HG03342 (cell line): ENCODE results near the gene NUBP2.

Source experiments
- ATAC-seq: cut with Tn5 transposase; IDR thresholded peaks from one replicate; pipeline ENCODE4 v1.9.1; 2021; ENCODE audit warnings: mild to moderate bottlenecking, moderate library complexity; ENCODE audit not compliant: unreplicated experiment

The NUBP2 gene

DNA sequence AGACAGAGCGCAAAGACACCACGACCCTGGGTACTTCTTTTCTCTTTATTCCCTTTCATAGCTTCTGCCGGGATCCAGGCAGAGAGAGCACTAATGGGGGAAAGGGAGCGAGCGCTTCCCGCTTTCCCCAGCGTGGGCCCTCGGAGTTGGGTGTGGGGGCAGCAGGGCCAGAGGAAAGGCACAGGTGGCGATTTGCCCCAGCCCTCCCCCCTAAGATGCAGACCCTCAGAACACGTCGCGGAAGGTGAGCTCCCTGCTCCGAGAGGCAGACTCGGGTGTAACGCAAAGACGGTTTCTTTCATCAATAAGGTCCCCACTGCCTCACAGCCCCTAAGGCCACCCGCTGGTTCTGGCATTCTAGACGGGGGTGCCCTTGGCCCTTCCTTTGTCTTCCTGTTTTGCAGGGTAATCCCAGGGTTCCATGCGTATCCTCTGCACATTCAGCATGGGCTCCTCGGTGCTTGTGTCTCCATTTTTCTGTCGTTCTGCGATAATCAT is 10.8 kb upstream of the NUBP2 start:
- ATAC-seq: no peak

DNA sequence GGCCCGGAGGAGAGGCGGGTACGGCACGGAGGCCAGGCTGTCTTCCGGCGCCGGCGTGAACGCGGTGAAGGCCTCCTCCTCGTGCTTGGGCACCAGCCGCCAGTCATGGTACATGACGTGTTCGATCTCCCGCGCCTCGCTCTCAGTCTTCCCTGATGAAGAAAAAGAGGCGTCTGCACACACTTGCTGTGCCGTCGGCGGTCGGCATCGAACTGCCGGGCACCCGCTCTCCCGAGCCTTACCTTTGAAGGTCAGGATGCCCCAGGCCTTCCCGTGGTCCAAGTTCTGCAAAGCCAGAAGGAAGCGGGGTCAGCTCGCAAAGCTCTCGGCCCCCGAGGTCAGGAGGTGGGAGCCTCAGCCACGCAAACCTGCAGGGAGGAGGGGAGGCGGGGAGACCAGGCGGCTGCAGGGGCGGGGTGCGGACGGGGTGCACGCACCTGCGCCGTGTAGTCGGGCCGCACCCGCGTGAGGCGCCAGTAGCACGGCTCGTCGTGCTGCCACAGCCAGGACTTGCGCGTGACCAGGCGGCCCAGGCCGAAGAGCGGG is 10.3 kb upstream of the NUBP2 start, which contains the start of gene EME2:
EME2 (plus strand) TSS at position 449 of the 546 bp plus-strand sequence. CDS start 418 bp downstream, outside the sequence.
- no peak for ATAC-seq

DNA sequence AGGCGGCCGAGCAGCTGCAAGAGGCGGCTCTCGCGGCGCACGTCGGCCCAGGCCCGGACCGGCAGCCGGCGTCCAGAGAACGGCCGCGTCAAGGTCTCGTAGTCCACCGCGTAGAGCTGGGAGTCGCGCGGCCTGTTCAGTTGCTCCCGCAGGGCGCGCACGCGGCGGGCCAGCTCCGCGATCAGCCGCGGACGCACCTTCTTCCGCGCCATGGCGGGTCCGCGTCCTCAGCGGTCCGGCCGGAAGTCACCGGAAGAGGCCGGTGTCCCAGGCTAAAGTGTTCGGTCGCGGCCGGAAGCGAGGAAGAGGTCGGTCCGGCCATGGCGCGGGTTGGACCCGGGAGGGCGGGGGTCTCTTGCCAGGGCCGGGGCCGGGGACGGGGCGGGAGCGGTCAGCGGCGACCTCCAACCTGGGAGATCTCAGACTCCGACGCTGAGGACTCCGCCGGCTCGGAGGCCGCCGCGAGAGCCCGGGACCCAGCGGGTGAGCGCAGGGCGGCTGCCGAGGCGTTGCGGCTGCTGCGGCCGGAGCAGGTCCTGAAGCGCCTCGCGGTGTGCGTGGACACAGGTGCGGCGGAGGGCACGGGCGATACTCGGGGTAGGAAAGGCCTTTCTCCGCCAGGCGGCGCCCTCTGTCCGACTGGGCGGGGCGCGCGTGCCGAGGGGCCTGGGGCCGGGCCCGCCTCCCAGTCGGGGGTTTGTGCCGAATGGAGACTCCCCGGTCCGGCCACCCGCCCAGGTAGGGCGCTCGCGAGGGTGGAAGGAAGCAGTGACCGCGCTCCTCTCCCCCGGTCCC is 9.7 kb upstream of the NUBP2 start, which contains the start of gene MRPS34:
MRPS34 (minus strand) TSS at position 227 of the 795 bp plus-strand sequence; CDS start at position 212, 15 bp downstream.
- ATAC-seq: peak; percentile 51

DNA sequence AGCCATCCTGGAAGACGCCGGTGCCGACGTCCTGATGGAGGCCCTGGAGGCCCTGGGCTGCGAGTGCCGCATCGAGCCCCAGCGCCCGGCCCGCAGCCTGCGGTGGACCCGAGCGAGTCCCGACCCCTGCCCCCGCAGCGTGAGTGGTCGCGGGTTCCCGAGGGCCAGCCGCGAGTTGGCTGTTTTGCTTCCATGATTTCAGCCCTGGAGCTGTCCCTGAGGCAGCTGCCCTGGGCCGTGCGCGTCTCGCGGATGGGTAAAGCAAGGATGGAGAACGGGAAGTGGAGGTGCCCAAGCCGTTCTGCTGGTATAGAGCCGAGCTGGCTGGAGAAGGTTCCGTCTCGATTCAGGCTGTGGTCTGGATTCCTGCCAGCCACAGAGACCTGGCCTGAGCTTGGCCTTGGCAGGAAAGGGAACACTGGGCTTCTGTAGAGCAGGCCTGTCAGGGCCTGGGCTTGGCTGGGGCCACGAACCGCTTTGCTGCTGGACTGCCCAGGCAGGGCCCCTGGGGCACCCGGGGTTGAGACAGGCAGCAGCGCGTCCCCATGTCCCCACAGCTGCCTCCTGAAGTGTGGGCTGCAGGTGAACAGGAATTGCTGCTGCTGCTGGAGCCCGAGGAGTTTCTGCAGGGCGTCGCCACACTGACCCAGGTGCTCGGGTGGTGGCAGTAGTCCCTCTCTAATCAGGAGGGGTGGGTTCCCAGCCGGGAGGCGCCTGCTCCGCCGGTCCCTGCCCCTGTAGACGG is 8.9 kb upstream of the NUBP2 start:
- ATAC-seq: no peak

DNA sequence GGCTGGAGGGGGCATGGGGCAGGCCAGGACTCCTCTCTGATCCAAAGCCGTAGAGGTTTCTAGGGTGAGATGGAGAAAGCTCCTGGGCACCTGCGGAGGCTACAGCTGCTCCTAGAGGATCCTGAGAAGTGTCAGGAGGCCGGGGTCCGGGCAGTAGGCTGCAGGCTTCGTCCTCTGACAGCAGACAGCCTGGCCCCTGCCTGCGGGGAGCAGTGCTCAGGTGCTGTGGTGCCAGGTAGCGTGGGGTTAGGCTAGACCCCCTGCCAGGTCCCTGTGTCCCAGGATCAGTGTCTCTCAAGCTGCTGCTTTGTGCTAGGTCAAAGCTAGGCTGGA is 8.3 kb upstream of the NUBP2 start:
- no peak for ATAC-seq

DNA sequence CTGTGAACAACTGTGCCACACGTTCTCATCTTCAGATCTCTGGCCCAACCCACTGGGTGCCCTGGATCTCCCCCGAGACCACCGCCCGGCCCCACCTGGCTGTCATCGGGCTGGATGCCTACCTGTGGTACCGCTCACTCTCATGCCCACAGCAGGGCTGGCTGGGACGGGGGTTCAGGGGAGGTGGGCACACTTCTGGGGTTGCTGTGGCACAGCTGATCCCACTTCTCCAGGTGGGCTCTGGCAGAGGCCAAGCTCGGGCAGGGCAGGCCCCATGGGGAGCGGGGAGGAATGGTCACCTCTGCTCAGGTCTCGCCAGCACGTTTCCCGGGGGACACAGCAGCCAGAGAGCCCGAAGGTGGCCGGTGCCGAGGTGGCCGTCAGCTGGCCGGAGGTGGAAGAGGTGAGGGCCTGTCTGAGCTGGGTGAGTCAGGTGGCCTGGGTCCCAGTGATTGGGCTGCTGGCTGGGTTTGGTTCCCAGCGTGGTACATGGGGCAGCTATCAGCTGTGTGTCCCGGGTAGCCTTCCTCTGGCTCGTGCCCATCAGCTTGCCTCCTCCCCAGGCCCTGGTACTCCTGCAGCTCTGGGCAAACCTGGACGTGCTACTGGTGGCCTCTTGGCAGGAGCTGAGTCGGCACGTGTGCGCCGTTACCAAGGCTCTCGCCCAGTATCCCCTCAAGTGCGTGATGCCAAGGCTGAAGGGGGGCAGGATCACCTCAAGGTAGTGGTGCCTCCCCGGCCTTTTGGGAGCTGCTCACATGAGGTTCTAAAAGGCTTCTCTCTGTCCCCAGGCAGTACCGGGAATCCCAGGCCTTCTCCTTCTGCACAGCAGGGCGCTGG is 7.5 kb upstream of the NUBP2 start:
- no peak for ATAC-seq

DNA sequence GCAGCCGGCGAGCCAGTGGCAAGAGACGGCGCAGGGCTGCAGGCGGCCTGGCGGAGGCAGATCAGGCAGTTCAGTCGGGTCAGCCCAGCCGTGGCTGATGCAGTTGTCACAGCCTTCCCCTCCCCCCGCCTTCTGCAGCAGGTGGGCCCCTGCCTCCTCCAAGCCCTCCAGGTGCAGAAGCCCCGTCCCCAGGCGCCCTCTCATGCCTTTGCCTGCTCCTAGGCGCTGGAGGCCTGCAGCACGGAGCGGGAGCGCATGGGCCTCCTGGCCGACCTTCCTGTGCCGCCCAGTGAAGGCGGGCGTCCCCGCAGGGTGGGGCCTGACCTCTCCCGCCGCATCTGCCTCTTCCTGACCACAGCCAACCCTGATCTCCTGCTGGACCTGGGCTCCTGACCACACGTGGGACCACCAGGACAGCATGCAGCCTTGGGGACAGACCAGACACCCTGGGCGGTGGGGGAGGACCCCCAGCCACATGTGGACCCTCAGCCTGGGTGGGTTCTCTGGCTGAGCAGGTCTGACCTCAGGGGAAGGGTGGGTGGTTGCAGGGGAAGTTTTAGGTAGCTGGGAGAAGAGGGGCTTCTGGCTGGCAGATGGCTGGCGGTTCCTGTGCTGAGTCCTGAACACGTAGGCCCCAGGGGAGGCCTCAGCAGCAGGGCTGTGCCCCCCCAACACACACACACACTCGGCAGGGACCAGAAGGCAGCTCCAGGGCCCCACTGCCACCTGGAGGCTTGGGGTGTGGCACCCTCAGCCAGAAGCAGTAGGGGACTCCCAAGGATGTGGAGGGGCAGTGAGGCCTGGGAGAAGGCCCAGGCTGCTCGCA is 6.7 kb upstream of the NUBP2 start:
- ATAC-seq: no peak

DNA sequence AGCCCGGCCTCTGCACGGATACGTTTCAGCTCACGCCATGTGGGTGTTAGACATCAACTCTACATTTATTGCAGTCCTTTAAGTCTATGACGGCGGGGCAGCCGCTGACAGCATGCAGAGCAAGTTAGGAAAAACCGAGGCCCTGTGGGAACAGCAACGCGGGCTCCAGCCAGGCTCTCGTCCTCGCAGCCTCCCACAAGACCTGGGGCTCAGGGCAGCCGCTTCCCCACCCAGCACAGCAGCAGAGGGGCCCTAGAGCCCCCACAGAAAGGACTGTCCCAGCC is 6.1 kb upstream of the NUBP2 start:
- ATAC-seq: no peak

DNA sequence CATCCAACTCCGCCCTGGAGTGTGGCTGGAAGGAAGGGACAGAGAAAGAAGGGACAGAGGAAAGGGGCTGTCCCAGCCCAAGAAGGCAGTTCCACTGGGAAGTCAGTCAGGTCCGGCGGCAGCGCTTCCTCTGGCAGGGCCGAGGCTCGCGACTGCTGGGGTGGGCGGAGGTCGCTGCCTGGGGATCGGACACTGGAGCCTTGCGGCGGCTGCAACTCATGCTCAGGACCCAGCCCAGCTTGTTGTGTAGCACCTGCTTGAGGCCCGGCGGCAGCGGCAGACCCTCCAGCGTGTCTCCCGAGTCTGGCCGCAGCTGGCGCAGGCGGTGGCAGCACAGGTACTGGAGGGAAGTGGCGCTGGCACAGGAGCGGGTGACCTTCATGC is 5.8 kb upstream of the NUBP2 start:
- ATAC-seq: no peak

DNA sequence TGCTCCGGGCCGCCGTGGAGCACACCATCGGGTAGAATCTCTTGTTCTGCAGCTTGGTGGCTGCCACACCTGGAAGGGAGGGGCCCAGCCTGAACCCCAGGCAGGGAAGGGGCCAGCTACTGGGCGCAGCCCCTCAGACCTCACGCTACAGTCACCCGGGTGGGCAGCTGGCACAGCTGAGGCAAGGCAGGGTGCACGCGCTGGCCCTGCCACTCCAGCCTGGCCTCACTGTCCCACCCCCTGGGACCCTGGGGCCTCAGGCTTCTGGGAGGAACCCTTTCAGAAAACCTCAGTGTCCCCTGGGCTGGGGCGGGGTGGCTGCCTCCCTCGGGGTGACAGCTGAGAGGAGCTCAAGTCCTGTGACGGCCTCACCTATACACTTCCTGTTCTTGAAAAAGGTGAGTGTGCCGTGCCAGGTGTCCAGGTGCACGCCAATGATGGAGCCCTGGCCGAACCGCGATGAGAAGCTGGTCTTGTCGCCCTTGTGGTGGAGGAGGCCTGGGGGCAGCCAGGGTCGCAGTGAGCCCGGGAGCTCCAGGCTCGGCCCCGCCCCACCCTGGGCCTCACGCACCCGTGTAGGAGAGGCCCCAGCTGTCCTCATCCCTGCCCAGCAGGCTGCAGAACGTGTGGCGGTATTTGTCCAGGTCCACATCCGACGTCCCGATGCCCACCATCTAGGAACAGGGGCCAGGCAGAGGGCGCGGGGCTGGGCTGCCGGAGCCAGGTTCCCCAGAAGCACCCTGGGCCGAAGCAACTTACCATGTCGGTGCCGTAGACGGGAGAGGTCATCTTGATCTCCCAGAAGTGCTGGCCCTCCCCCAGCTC is 5.2 kb upstream of the NUBP2 start:
- no peak for ATAC-seq

DNA sequence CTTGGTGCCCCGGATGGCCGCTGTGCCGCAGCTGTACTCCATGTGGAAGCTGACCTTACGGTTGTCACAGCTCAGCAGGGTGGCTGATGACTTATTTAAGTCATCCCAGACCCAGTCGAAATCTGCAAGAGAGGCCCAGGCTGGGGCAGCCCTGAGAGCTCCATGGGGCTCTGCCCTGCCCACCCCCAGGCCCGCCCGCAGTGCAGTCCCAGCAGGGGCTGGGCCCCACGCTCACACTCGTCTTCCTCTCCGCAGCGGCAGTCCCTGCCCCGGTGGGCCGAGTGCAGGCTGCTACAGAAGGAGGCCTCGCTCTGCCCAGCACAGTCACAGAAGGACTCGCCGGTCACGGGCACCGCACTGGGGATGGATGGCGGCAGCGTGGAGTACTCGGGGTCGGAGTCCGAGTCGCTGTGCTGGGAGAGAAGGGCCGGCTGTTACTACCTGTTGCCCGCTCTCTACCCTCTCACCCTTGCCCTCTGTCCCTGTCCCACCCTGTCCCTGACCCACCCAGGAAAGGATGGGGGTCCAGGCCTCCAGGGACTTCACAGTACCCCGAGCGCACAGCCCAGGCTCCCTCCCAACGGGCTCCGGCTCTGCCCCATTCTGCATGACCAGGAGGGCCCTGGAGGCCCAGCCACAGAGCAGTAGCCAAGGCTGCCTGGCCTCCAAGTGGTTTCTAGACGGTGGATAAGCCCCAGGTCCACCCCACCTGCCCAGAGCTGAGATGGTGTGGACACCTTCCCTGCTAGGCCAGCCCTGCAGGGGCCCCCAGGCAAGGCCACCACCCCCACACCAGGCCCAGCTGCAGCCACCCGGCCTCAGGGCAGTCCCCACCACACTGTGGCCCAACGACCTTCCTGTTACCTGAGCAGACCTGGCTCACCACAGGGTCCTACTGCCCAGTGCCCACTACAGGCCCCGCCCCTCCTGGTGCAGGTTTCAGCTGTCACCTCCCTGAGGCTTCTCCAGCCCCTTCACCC is 4.3 kb upstream of the NUBP2 start:
- no peak for ATAC-seq

DNA sequence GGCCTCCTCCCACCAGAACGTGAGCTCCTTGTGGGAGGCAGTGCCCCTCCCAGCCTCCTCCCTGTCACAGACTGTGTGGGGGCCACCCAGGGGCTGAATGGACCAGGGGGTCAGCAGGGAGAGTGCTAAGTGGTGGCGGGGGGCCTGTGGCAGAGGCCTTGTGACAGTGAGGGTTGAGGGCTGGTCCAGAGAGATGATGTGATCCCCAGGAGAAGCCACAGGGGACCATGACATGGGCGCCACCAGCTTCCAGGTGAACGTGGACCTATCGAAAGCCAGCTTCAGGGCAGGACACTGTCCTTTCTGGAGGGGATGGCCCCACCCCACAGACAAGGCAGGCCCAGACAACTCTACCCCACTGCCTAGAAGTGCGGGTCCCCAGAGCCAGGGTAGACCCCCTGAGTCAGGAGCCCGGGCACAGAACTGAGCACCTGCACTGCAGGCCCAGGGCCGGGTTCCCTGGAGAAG is 3.5 kb upstream of the NUBP2 start:
- no peak for ATAC-seq

DNA sequence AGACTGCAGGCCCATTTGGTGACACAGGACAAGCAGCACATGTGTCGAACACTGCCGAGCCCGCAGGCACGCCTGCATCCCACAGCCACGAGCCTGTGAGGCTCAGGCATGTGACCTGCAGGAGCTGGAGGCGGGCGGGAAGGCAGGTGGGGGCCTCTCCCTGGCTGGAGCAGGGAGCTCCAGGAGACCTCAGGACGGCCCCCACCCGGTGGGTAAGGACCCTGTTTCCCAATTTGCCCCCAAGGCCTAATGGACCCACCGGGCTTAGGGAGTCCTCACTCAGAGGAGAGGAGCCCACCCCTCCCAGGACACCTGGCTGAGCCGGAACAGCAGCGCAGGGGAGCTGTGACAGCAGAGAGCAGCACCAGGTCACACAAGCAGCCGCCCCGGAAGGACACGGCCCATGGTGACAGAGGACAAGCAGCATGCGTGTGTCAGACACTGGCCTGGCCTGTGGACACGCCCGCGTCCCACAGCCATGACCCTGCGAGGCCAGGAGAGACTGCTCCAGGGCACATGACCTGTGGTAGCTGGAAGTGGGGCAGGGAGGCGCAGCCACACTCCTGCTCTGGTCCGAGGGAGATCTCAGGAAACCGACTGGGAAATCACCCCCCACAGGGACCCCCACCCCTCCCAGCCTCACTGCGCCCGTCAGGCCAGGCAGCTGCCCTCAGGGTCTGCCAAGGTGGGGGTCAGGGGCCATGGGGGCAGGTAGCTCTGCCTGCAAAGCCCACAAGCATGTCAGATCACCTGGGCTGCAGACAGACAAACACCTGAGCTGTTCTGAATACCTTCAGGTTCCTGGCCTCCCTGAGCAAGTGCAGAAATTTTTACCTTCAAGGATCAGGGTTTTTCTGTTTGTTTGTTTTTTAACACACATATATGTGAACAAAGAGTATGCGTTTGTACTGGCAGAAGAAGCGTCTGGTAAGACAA is 2.8 kb upstream of the NUBP2 start:
- no peak for ATAC-seq

DNA sequence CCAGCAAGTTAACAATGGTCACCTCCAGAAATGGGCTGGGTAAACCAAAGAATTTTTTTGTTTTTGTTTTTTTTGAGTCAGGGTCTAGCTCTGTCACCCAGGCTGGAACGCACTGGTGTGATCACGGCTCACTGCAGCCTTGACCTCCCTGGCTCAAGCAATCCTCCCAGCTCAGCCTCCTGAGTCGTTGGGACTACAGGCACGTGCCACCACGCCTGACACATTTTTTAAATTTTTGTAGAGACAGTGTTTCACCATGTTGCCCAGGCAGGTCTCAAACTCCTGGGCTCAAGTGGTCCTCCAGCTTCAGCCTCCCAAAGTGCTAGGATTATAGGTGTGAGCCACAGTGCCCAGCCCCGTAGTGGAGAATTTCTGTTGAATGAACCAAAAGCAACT is 2.1 kb upstream of the NUBP2 start:
- no peak for ATAC-seq

DNA sequence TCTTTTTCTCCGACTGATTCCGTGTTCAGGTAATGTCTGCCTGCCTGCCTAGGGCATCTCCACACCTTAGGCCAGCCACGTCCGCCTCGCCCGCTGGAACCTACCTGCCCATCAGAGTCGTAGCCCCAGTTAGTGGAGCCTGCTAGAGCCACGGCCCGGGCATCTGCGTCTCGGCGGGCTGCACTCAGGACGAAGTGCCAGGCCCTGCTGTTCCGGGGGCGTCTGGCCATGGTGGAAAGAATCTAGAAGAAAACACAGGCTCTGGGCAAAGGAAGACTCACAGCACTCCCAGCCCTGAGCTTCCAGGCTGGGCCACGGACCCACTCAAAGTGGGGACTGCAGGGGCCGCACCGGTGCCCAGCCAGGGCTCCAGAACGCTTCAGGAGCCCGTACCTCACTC is 1.5 kb upstream of the NUBP2 start:
- ATAC-seq: no peak

DNA sequence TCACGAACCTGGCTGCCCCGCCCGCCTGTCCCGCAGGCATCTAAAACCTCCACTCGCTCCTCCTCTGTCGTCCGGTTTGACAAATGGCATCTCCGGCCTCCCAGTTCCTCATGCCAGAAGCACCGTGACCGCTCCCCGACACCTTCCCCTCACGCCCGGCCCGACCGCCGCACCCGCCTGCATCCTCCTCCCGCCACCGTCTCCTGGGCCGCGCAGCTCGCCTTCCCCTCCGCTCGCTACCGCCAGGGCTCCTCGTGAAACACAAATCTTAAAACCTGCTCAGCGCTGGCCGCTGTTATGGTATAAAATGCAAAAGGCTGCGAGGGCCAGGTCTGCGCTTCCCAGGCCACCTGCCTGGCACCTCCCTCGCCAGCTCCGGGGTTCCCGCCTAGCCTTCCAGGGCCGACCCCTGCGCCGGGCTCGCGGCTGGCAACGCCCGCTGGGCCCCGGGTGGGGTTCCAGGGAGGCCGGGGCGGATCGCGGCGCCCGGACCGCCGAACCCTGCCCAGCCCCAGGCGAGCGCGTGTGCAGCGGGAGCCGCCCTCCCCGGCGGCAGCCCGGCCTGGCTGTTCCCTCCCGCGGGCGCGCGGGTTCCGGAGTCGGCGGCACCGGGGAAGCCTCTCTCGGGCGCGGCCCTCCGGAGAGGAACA is 877 bp upstream of the NUBP2 start:
- ATAC-seq: peak; percentile 0
